Measurements from ENCODE around the gene GPX8. TPM values are rescaled to one million over a fixed set of nuclear protein-coding genes. Genes with fewer than 3 reads are reported as not detected.

GPX8 gene
- total and polyA plus RNA-seq, 4 experiments from 2014 or later, result not detected

DNA sequence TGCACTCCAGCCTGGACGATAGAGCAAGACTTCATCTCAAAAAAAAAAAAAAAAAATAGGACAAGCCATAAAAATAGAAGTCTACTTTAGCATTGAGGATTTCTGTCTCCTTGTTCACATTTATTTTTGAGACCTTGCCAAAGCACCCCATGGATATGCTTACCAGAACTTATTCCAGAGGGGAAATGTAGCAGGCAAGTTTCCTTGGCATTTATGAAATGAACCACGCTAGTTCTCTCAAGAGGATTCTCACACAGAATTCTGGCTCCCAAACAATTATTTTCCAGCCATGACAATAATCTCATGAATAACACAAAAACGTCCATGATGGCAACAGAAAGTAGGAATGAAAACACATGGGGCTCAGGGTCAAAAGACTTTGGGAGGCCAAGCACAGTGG lies 23.4 kb upstream of the GPX8 start:
- no peak overlapping the region for H3K4me3 ChIP-seq (ENCODE audit: low read length in 2 of 2)
- H3K4me1 ChIP-seq (ENCODE audit: insufficient read depth, low read length), result peaks cover 11% of the 10 kb centered on the region
- ChIA-PET POLR2A (ENCODE audit: partially characterized antibody) (no interaction called here), CTCF (ENCODE audit: partially characterized antibody) (interaction anchor here (1.0 kb wide), 1 partner anchor 23 kb away, joined by 3 read pairs; the partner anchor contains the start of gene GPX8)
- Mint-ChIP-seq H3K4me1 (peaks cover 7 to 18% (median 15%) of the 10 kb centered on the region in 4 donors), H3K4me3 (no peak overlapping the region), H3K27ac (no peak overlapping the region), H3K27me3 (no peaks in the 10 kb centered on the region), H3K9me3 (peaks cover 0 to 7% (median 2%) of the 10 kb centered on the region in 8 donors), H3K36me3 (peaks cover 0 to 3% of the 10 kb centered on the region in 2 donors)
- no peaks in the 10 kb centered on the region for H3K36me3 ChIP-seq (ENCODE audit: insufficient read depth, low read length)
- H3K27ac ChIP-seq (ENCODE audit: low read depth, low read length), result no peak overlapping the region
- H3K9me3 ChIP-seq (ENCODE audit: control insufficient read depth in 1 of 2, low read length in 2 of 2), result no peaks in the 10 kb centered on the region
- intact Hi-C loops (cut with micrococcal nuclease), result no loop called here
- no peak for DNase-seq
- H3K27me3 ChIP-seq (ENCODE audit: insufficient read depth, low read length), result no peaks in the 10 kb centered on the region

DNA sequence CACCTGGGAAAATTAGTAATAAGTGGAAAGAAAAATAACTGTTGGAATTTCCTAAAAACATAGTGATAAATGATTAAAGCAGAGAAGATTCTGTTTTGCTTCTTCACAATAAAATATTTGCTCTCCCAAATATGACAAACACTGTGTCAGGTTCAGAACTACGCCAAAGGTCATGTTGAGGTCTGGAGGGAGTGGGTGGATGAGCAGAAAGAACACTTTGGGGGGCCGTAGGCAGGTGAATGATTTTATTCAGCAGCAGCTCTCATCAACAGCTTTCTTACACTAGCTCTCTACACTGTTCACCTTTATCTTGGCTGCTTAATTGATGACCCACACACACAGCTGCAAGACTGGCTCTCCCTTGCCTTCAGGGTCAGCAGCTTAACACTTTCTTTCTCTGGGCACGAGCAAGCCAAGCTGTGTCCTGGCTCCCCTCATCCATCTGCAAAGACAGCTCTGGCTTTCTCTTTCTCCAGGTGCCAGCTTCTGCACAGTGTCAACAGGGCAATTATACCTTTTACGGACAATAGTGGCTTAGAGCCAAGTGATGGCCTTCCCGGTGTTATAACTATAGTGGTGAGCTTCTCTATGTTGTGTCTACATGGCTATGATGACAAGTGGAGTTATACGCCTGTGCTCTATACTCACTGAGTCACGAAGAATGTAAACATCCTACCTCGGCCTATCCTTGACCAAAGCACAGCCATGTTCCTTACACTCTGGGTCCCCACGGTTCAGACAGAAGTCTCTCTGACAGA lies 18.9 kb upstream of the GPX8 start:
- no peak overlapping the region for H3K27ac ChIP-seq (ENCODE audit: low read depth, low read length)
- no peaks in the 10 kb centered on the region for H3K36me3 ChIP-seq (ENCODE audit: insufficient read depth, low read length)
- Mint-ChIP-seq H3K9me3 (peaks cover 0 to 2% (median 0%) of the 10 kb centered on the region in 8 donors), H3K27me3 (peaks cover 0 to 1% of the 10 kb centered on the region in 2 donors), H3K36me3 (no peaks in the 10 kb centered on the region), H3K4me1 (peaks cover 11 to 26% (median 18%) of the 10 kb centered on the region in 4 donors), H3K27ac (no peak overlapping the region), H3K4me3 (no peak overlapping the region)
- no peak overlapping the region for H3K4me3 ChIP-seq (ENCODE audit: low read length in 2 of 2)
- H3K27me3 ChIP-seq (ENCODE audit: insufficient read depth, low read length), result no peaks in the 10 kb centered on the region
- DNase-seq, result no peak
- no peaks in the 10 kb centered on the region for H3K9me3 ChIP-seq (ENCODE audit: control insufficient read depth in 1 of 2, low read length in 2 of 2)
- ChIA-PET CTCF (ENCODE audit: partially characterized antibody) (interaction anchor here (1.0 to 9.6 kb wide), 8 partner anchors 22 to 199 kb away, joined by 3 to 210 read pairs (median 4); partner anchors contain the start of gene GZMA), POLR2A (ENCODE audit: partially characterized antibody) (interaction anchor here (0.7 kb wide), 1 partner anchor 197 kb away, joined by 3 read pairs; no protein-coding TSS in a partner anchor)
- intact Hi-C loops (cut with micrococcal nuclease), result no loop called here
- H3K4me1 ChIP-seq (ENCODE audit: insufficient read depth, low read length), result peaks cover 13% of the 10 kb centered on the region

DNA sequence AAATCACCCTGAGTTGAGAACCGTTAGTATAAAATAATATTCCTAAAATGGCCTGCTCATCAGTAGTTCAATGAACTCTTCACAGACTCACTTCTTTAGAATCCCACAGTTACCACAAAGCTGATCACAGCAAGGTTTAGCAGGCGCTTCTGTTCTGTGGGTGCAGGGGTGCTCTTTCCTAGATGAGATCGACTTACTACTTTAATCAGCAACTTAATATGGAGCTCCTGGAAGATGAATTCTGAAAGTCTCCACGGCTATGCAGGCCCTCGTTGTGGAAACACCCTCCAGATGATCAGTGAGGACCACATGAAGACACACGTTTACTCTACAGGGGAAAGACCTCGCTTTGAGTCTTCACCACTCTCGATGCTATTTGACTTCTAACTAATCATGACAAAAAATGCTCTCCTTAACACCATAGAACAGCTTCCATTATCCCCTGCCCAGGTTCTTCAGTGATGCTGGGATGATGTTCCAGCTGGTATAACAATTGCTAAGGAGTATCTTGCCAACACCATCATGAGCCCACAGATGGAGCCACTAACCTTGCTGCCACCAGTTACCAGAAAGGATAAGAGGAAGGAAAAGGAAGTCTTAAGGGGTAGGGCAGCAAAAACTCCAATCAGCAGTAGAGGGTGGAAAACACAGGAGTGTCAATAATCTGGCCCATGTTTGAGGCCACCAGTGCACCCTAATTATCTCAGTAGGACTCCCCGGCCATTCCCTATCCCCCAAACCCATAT lies 17.9 kb upstream of the GPX8 start:
- H3K4me3 Mint-ChIP-seq, result peak overlapping the region in 2 of 8 donors; percentile 31 to 35
- ChIA-PET CTCF (ENCODE audit: partially characterized antibody) (interaction anchor here (1.0 to 9.6 kb wide), 7 partner anchors 38 to 200 kb away, joined by 3 to 210 read pairs (median 5); partner anchors contain the start of gene GZMA), POLR2A (ENCODE audit: partially characterized antibody) (interaction anchor here (0.7 kb wide), 1 partner anchor 198 kb away, joined by 3 read pairs; no protein-coding TSS in a partner anchor)
- peaks cover 0 to 2% (median 0%) of the 10 kb centered on the region in 8 donors for H3K9me3 Mint-ChIP-seq
- H3K27me3 Mint-ChIP-seq, result peaks cover 0 to 1% of the 10 kb centered on the region in 2 donors
- intact Hi-C loops (cut with micrococcal nuclease), result no loop called here
- Histone ChIP-seq H3K27ac (ENCODE audit: low read depth, low read length) (no peak overlapping the region), H3K27me3 (ENCODE audit: insufficient read depth, low read length) (no peaks in the 10 kb centered on the region), H3K4me3 (ENCODE audit: low read length in 2 of 2) (no peak overlapping the region), H3K9me3 (ENCODE audit: control insufficient read depth in 1 of 2, low read length in 2 of 2) (no peaks in the 10 kb centered on the region), H3K36me3 (ENCODE audit: insufficient read depth, low read length) (no peaks in the 10 kb centered on the region), H3K4me1 (ENCODE audit: insufficient read depth, low read length) (peaks cover 20% of the 10 kb centered on the region)
- peak overlapping the region in 4 of 7 donors; percentile 25 to 85 (median 50) for H3K27ac Mint-ChIP-seq
- peak in 1 of 5 donors; percentile 3 for DNase-seq
- peaks cover 17 to 32% (median 21%) of the 10 kb centered on the region in 4 donors for H3K4me1 Mint-ChIP-seq
- H3K36me3 Mint-ChIP-seq, result no peaks in the 10 kb centered on the region

DNA sequence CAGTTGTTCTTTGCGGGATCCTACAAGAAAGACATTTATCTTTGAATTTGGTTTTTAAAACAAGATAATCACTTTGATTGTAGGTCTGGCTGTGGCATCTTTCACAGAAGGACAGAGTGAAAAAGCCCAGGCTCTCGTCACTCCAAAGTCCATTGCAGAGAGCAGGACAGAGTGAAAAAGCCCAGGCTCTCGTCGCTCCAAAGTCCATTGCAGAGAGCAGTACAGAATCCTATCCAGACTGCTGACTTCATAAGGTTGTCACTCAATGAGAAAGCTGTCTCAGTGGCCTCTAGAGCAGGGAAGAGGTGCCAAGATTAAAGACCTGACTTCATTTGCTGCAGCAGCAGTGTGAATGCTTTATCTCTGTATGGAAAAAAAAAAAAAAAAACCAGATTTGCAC lies 16.3 kb upstream of the GPX8 start:
- intact Hi-C loops (cut with micrococcal nuclease), result no loop called here
- H3K36me3 Mint-ChIP-seq, result no peaks in the 10 kb centered on the region
- peaks cover 17 to 32% (median 21%) of the 10 kb centered on the region in 4 donors for H3K4me1 Mint-ChIP-seq
- peaks cover 0 to 2% (median 0%) of the 10 kb centered on the region in 8 donors for H3K9me3 Mint-ChIP-seq
- Histone ChIP-seq H3K27ac (ENCODE audit: low read depth, low read length) (no peak overlapping the region), H3K4me3 (ENCODE audit: low read length in 2 of 2) (no peak overlapping the region), H3K27me3 (ENCODE audit: insufficient read depth, low read length) (no peaks in the 10 kb centered on the region), H3K4me1 (ENCODE audit: insufficient read depth, low read length) (peaks cover 20% of the 10 kb centered on the region), H3K9me3 (ENCODE audit: control insufficient read depth in 1 of 2, low read length in 2 of 2) (no peaks in the 10 kb centered on the region), H3K36me3 (ENCODE audit: insufficient read depth, low read length) (no peaks in the 10 kb centered on the region)
- POLR2A ChIA-PET (ENCODE audit: partially characterized antibody), result no interaction called here
- H3K4me3 Mint-ChIP-seq, result no peak overlapping the region
- no peak for DNase-seq
- H3K27ac Mint-ChIP-seq, result no peak overlapping the region
- H3K27me3 Mint-ChIP-seq, result peaks cover 0 to 1% of the 10 kb centered on the region in 2 donors
- CTCF ChIA-PET (ENCODE audit: partially characterized antibody), result interaction anchor here (1.0 to 9.6 kb wide), 4 partner anchors 50 to 237 kb away, joined by 3 to 210 read pairs (median 31); no protein-coding TSS in a partner anchor

DNA sequence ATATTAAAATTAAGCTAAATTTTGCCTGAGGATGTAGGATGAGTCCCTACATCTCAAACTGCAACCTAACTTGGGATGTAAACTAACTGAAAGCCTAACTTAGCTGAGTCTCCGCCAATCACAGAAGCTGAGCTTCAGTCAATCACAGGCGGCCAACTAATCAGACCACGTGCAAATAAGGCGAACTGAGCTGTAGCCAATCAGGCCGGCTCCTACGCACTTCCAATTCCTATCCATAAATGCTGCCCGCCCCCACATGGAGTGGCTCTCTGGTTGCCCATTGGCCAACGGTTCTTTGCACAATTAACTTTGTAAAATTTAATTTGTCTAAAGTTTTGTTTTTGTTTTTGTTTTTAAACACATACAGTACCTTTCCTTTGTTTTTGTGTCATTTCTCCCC lies 13.9 kb upstream of the GPX8 start:
- Mint-ChIP-seq H3K27ac (no peak overlapping the region), H3K27me3 (peaks cover 0 to 1% of the 10 kb centered on the region in 2 donors), H3K4me1 (peaks cover 17 to 30% (median 19%) of the 10 kb centered on the region in 4 donors), H3K36me3 (no peaks in the 10 kb centered on the region), H3K9me3 (peaks cover 0 to 2% (median 0%) of the 10 kb centered on the region in 8 donors), H3K4me3 (peak overlapping the region in 5 of 8 donors; percentile 11 to 70 (median 61))
- peaks cover 20% of the 10 kb centered on the region for H3K4me1 ChIP-seq (ENCODE audit: insufficient read depth, low read length)
- ChIA-PET POLR2A (ENCODE audit: partially characterized antibody) (interaction anchor here (0.8 to 1.3 kb wide), 5 partner anchors 49 to 240 kb away, joined by 3 to 21 read pairs (median 4); no protein-coding TSS in a partner anchor), CTCF (ENCODE audit: partially characterized antibody) (interaction anchor here (0.6 to 9.6 kb wide), 32 partner anchors 8 to 252 kb away, joined by 3 to 210 read pairs (median 5); partner anchors contain the start of gene GPX8)
- intact Hi-C loops (cut with micrococcal nuclease), result loop anchor here (1.0 to 2.0 kb wide), 6 partner anchors 13 to 629 kb away; partner anchors contain the start of gene SNX18
- no peaks in the 10 kb centered on the region for H3K9me3 ChIP-seq (ENCODE audit: control insufficient read depth in 1 of 2, low read length in 2 of 2)
- H3K27me3 ChIP-seq (ENCODE audit: insufficient read depth, low read length), result no peaks in the 10 kb centered on the region
- H3K36me3 ChIP-seq (ENCODE audit: insufficient read depth, low read length), result no peaks in the 10 kb centered on the region
- no peak overlapping the region for H3K4me3 ChIP-seq (ENCODE audit: low read length in 2 of 2)
- DNase-seq, result no peak
- H3K27ac ChIP-seq (ENCODE audit: low read depth, low read length), result no peak overlapping the region

DNA sequence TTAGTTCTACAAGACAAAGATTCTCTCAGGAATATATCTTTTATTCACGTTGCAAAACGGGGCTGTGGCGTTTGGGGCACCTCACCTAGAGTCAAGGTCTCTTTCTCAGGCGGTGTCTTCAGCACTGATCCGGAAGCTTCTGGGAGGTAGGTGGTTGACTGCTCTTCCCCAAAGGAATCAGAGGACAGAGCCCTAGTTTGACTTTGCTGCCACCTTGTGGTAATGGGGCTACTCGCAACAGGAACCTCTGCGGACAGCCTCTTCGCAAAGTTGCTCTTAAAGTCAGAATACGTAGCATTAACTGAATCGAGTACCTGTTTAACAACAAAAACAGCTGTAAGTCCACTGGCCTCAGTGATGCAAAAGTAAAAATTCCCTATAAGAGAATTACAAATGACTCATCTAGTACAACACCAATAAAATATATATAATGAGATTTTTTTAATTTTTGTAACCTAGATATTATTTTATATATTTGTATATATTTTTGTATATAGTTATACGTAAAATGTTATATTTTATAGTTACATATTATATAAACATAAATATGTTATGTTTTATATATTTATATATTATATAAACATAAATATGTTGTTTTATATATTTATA lies 13.3 kb upstream of the GPX8 start:
- peaks cover 0 to 3% of the 10 kb centered on the region in 2 donors for H3K27me3 Mint-ChIP-seq
- H3K9me3 Mint-ChIP-seq, result peaks cover 0 to 2% (median 0%) of the 10 kb centered on the region in 8 donors
- POLR2A ChIA-PET (ENCODE audit: partially characterized antibody), result interaction anchor here (0.8 to 1.3 kb wide), 5 partner anchors 49 to 240 kb away, joined by 3 to 21 read pairs (median 4); no protein-coding TSS in a partner anchor
- Histone ChIP-seq H3K27ac (ENCODE audit: low read depth, low read length) (no peak overlapping the region), H3K4me1 (ENCODE audit: insufficient read depth, low read length) (peaks cover 18% of the 10 kb centered on the region), H3K4me3 (ENCODE audit: low read length in 2 of 2) (no peak overlapping the region), H3K27me3 (ENCODE audit: insufficient read depth, low read length) (no peaks in the 10 kb centered on the region), H3K36me3 (ENCODE audit: insufficient read depth, low read length) (no peaks in the 10 kb centered on the region), H3K9me3 (ENCODE audit: control insufficient read depth in 1 of 2, low read length in 2 of 2) (no peaks in the 10 kb centered on the region)
- H3K36me3 Mint-ChIP-seq, result no peaks in the 10 kb centered on the region
- CTCF ChIA-PET (ENCODE audit: partially characterized antibody), result interaction anchor here (0.6 to 9.6 kb wide), 34 partner anchors 8 to 630 kb away, joined by 3 to 210 read pairs (median 4); partner anchors contain the start of gene GPX8
- DNase-seq, result peak; percentile 77 to 83 (median 80)
- H3K4me1 Mint-ChIP-seq, result peaks cover 12 to 25% (median 15%) of the 10 kb centered on the region in 4 donors
- intact Hi-C loops (cut with micrococcal nuclease), result loop anchor here (1.0 to 2.0 kb wide), 6 partner anchors 13 to 629 kb away; partner anchors contain the start of gene SNX18
- peak overlapping the region in 7 of 8 donors; percentile 11 to 70 (median 48) for H3K4me3 Mint-ChIP-seq
- H3K27ac Mint-ChIP-seq, result no peak overlapping the region
